GM23338 (cell line): Measurements from ENCODE around the gene PCDHGA7. TPM values are rescaled to one million over a fixed set of nuclear protein-coding genes. Genes with fewer than 3 reads are reported as not detected.

ENCODE experiments used
- ATAC-seq: fragments of 200-7000 bp; cut with Tn5 transposase; 3 replicates; pipeline ENCODE4 v1.9.1; 2020
- DNase-seq: peaks from one replicate; pipeline ENCODE4 v3.0.0-alpha.2; 2015; ENCODE audit warnings: low spot score
- H2AFZ ChIP-seq: fragments of 200-600 bp; sonication (generic); 2 replicates; pipeline ENCODE4 v1.8.0; 2016; ENCODE audit warnings: antibody characterized with exemption, mild to moderate bottlenecking, moderate library complexity
- H3F3A ChIP-seq: fragments of 200-600 bp; sonication (generic); replicated peaks from 2 replicates; pipeline ENCODE4 v1.8.0; 2017; ENCODE audit warnings: antibody characterized with exemption, mixed run types, low read depth
- H3K27ac ChIP-seq: fragments of 200-600 bp; sonication (generic); 2 replicates; pipeline ENCODE4 v1.6.1; 2016; ENCODE audit warnings: low read depth
- H3K27me3 ChIP-seq: fragments of 200-600 bp; sonication (generic); 2 replicates; pipeline ENCODE4 v1.8.0; 2016; ENCODE audit warnings: mild to moderate bottlenecking, mixed run types, moderate library complexity; ENCODE audit not compliant: insufficient read depth
- H3K36me3 ChIP-seq: fragments of 200-600 bp; sonication (generic); 2 replicates; pipeline ENCODE4 v1.8.0; 2016; ENCODE audit warnings: mild to moderate bottlenecking; ENCODE audit not compliant: insufficient read depth
- H3K4me1 ChIP-seq: fragments of 200-600 bp; sonication (generic); 2 replicates; pipeline ENCODE4 v1.8.0; 2016; ENCODE audit warnings: mild to moderate bottlenecking, moderate library complexity; ENCODE audit not compliant: insufficient read depth
- H3K4me2 ChIP-seq: fragments of 200-600 bp; sonication (generic); 2 replicates; pipeline ENCODE4 v1.7.1; 2017; ENCODE audit warnings: mixed run types
- H3K4me3 ChIP-seq: fragments of 200-600 bp; sonication (generic); 2 replicates; pipeline ENCODE4 v1.6.1; 2016; ENCODE audit warnings: mixed run types
- H3K79me2 ChIP-seq: fragments of 200-600 bp; sonication (generic); replicated peaks from 2 replicates; pipeline ENCODE4 v1.8.0; 2017; ENCODE audit warnings: mild to moderate bottlenecking; ENCODE audit not compliant: insufficient read depth
- H3K9me2 ChIP-seq: fragments of 200-600 bp; sonication (generic); 2 replicates; pipeline ENCODE4 v1.8.0; 2017; ENCODE audit not compliant: insufficient read depth
- H4K20me1 ChIP-seq: fragments of 200-600 bp; sonication (generic); replicated peaks from 2 replicates; pipeline ENCODE4 v1.8.0; 2017; ENCODE audit warnings: mild to moderate bottlenecking; ENCODE audit not compliant: insufficient read depth
- H3K27ac Mint-ChIP-seq: 2 replicates; pipeline ENCODE4 v1.8.0; 2020; ENCODE audit warnings: inconsistent platforms, mild to moderate bottlenecking, moderate library complexity, mixed read lengths
- H3K27me3 Mint-ChIP-seq: 3 replicates; pipeline ENCODE4 v1.8.0; 2022; ENCODE audit warnings: low read depth, mild to moderate bottlenecking, moderate library complexity, mixed read lengths, inconsistent platforms; ENCODE audit not compliant: insufficient read depth, poor library complexity
- H3K36me3 Mint-ChIP-seq: 3 replicates; pipeline ENCODE4 v1.8.0; 2021; ENCODE audit warnings: low read depth, mild to moderate bottlenecking, inconsistent platforms, moderate library complexity, mixed read lengths
- H3K4me1 Mint-ChIP-seq: 3 replicates; pipeline ENCODE4 v1.8.0; 2020; ENCODE audit warnings: mild to moderate bottlenecking, inconsistent platforms, mixed read lengths
- H3K4me3 Mint-ChIP-seq: 3 replicates; pipeline ENCODE4 v1.8.0; 2021; ENCODE audit warnings: moderate library complexity, mild to moderate bottlenecking, inconsistent platforms, mixed read lengths
- H3K9me3 Mint-ChIP-seq: 3 replicates; pipeline ENCODE4 v1.8.0; 2020; ENCODE audit warnings: moderate library complexity, mild to moderate bottlenecking, inconsistent platforms, mixed read lengths
- NANOG ChIP-seq: IDR thresholded peaks from 2 replicates; pipeline ENCODE4 v1.6.1; 2016; ENCODE audit warnings: antibody characterized with exemption, borderline replicate concordance
- polyA plus RNA-seq: library from polyadenylated mRNA; unstranded; fragments of >200 nt; fragmentation: Nextera tagmentation; extraction: Ambion mirVana; gene quantifications from 2 replicates; pipeline ENCODE4 v1.2.1, GENCODE V29; 2016
- total RNA-seq: library from RNA; depleted of rRNA; stranded (reverse); fragments of >200 nt; shearing (Covaris generic); gene quantifications from 2 replicates; pipeline ENCODE4 v1.2.3, GENCODE V29; 2014
- TF ChIP-seq, protein P1 (sequence below), 2 experiments: fragments of 200-600 bp in 1 of 2; sonication (generic) in 1 of 2; conservative IDR thresholded peaks; 2 replicates each; pipeline versions ENCODE4 v1.5.1 to v1.6.1; 2016 to 2017; ENCODE audit warnings: antibody characterized with exemption in 2 of 2, low read depth in 2 of 2, mild to moderate bottlenecking in 2 of 2, moderate library complexity in 1 of 2
- TF ChIP-seq, protein P2 (sequence below): IDR thresholded peaks from one replicate; pipeline ENCODE4 v1.6.1; 2018; ENCODE audit warnings: antibody characterized with exemption; ENCODE audit not compliant: unreplicated experiment

PCDHGA7 gene
- total and polyA plus RNA-seq, 2 experiments from 2014 or later = 0.44 to 4.4 TPM

DNA sequence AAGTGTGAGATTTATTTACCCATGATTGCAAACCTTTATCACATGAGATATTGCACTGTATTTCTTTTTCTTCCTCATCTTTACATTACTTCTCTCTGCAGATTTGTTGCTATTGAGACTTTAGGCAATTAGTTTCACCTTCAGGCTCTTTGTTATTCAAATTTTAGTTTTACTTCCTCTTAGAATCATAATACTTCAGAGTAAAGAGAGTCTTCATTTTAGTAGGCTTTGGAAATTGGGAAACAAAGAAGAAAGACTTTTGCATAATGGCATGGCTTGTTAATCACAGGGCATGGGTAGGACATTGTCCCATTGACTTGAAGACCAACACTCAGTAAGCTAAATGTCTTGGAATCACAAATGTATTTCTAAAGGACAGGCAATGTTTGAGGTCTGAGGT is 19.8 kb upstream of the PCDHGA7 start:
- peaks cover 64% of the 10 kb centered on the region for H3K36me3 Mint-ChIP-seq
- H3K36me3 ChIP-seq = peaks cover 4% of the 10 kb centered on the region; the same call in 1 of the 2 replicates

DNA sequence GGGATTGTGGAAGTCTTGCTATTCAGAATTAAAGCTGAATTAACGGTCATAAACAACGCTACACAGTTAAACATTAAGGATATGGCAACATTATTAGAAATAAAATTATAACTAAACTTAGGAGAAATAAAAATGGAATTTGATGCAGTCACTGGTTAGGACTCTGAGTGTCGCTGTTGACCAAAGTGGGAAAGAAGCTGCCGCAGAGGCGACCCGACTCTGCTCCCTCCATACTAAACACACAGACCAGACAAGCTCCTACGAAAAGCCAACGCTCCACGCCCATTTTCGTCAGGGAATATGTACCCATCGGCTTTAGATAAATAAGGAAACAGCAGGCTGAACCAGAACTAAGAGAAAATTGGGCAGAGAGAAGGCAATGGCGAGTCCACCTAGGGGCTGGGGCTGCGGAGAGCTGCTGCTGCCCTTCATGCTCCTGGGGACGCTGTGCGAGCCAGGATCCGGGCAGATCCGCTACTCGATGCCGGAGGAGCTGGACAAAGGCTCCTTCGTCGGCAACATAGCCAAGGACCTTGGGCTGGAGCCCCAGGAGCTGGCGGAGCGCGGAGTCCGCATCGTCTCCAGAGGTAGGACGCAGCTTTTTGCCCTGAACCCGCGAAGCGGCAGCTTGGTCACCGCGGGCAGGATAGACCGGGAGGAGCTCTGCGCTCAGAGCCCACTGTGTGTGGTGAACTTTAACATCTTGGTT is 18.4 kb upstream of the PCDHGA7 start, which contains the start of gene PCDHGA5:
PCDHGA5 (plus strand) TSS at position 211 of the 709 bp plus-strand sequence; CDS start at position 380, 169 bp downstream.
- Histone ChIP-seq H3K36me3 (peaks cover 4% of the 10 kb centered on the region; the same call in 1 of the 2 replicates), H3K4me3 (peak within 1 kb of the TSS; percentile 15), H3K79me2 (no peaks in the 10 kb centered on the region), H3K27me3 (no peaks in the 10 kb centered on the region), H3K9me2 (no peaks in the 10 kb centered on the region), H3K27ac (no peak within 1 kb of the TSS), H3F3A (0 out of 2 replicates have a peak, but pooled peaks cover 3% of the 10 kb centered on the region), H2AFZ (no peak within 1 kb of the TSS), H4K20me1 (no peaks in the 10 kb centered on the region), H3K4me2 (peak within 1 kb of the TSS; percentile 42), H3K4me1 (peaks cover 17% of the 10 kb centered on the region; the same call in 1 of the 2 replicates)
- TF ChIP-seq, protein P1, sequence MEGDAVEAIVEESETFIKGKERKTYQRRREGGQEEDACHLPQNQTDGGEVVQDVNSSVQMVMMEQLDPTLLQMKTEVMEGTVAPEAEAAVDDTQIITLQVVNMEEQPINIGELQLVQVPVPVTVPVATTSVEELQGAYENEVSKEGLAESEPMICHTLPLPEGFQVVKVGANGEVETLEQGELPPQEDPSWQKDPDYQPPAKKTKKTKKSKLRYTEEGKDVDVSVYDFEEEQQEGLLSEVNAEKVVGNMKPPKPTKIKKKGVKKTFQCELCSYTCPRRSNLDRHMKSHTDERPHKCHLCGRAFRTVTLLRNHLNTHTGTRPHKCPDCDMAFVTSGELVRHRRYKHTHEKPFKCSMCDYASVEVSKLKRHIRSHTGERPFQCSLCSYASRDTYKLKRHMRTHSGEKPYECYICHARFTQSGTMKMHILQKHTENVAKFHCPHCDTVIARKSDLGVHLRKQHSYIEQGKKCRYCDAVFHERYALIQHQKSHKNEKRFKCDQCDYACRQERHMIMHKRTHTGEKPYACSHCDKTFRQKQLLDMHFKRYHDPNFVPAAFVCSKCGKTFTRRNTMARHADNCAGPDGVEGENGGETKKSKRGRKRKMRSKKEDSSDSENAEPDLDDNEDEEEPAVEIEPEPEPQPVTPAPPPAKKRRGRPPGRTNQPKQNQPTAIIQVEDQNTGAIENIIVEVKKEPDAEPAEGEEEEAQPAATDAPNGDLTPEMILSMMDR (conservative IDR thresholded peaks at IDR 0.05; ENCODE audit: low read depth in 2 of 2) = peak in 1 of 2 experiments; percentile 37; a peak in 2 of 4 replicates
- TF ChIP-seq, protein P2, sequence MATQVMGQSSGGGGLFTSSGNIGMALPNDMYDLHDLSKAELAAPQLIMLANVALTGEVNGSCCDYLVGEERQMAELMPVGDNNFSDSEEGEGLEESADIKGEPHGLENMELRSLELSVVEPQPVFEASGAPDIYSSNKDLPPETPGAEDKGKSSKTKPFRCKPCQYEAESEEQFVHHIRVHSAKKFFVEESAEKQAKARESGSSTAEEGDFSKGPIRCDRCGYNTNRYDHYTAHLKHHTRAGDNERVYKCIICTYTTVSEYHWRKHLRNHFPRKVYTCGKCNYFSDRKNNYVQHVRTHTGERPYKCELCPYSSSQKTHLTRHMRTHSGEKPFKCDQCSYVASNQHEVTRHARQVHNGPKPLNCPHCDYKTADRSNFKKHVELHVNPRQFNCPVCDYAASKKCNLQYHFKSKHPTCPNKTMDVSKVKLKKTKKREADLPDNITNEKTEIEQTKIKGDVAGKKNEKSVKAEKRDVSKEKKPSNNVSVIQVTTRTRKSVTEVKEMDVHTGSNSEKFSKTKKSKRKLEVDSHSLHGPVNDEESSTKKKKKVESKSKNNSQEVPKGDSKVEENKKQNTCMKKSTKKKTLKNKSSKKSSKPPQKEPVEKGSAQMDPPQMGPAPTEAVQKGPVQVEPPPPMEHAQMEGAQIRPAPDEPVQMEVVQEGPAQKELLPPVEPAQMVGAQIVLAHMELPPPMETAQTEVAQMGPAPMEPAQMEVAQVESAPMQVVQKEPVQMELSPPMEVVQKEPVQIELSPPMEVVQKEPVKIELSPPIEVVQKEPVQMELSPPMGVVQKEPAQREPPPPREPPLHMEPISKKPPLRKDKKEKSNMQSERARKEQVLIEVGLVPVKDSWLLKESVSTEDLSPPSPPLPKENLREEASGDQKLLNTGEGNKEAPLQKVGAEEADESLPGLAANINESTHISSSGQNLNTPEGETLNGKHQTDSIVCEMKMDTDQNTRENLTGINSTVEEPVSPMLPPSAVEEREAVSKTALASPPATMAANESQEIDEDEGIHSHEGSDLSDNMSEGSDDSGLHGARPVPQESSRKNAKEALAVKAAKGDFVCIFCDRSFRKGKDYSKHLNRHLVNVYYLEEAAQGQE = no peak
- peaks cover 64% of the 10 kb centered on the region for H3K36me3 Mint-ChIP-seq
- no peak for ATAC-seq
- H3K4me1 Mint-ChIP-seq = peaks cover 14% of the 10 kb centered on the region
- DNase-seq = no peak
- no peak within 1 kb of the TSS for H3K27ac Mint-ChIP-seq
- H3K27me3 Mint-ChIP-seq = peaks cover 14% of the 10 kb centered on the region
- H3K4me3 Mint-ChIP-seq = no peak within 1 kb of the TSS
- peaks cover 71% of the 10 kb centered on the region for H3K9me3 Mint-ChIP-seq

More for the DNA sequence above, 19.8 kb upstream of the PCDHGA7 start:
- H3K27ac ChIP-seq = no peak overlapping the region
- no peaks in the 10 kb centered on the region for H3K27me3 ChIP-seq
- Mint-ChIP-seq H3K27me3 (peaks cover 14% of the 10 kb centered on the region), H3K4me1 (peaks cover 14% of the 10 kb centered on the region), H3K9me3 (peaks cover 71% of the 10 kb centered on the region), H3K27ac (peak overlapping the region; percentile 5; the same call in 1 of the 2 replicates), H3K4me3 (no peak overlapping the region; the same call in 2 of the 3 replicates)
- H3K79me2 ChIP-seq = no peaks in the 10 kb centered on the region
- H3K4me1 ChIP-seq = peaks cover 17% of the 10 kb centered on the region; the same call in 1 of the 2 replicates
- TF ChIP-seq, protein P1 (conservative IDR thresholded peaks at IDR 0.05; ENCODE audit: low read depth in 2 of 2) = no peak
- TF ChIP-seq NANOG = peak; percentile 52; the same call in 1 of the 2 replicates
- H3K4me2 ChIP-seq = peak overlapping the region; percentile 42
- no peak overlapping the region for H2AFZ ChIP-seq
- ATAC-seq (no peak), DNase-seq (no peak)
- peak overlapping the region; percentile 15 for H3K4me3 ChIP-seq
- H3F3A ChIP-seq = 0 out of 2 replicates have a peak, but pooled peaks cover 3% of the 10 kb centered on the region
- H4K20me1 ChIP-seq = no peaks in the 10 kb centered on the region
- H3K9me2 ChIP-seq = no peaks in the 10 kb centered on the region
